HUES64 (cell line): ENCODE data around the gene PAPOLB.

ENCODE experiments used
- H3K27ac ChIP-seq: 2 replicates; pipeline ENCODE4 v1.7.0; 2013; ENCODE audit warnings: low read depth, low read length, inconsistent platforms
- H3K27me3 ChIP-seq: 2 replicates; pipeline ENCODE4 v1.6.1; 2013; ENCODE audit warnings: mild to moderate bottlenecking, low read length; ENCODE audit not compliant: insufficient read depth
- H3K36me3 ChIP-seq: 2 replicates; pipeline ENCODE4 v1.6.1; 2013; ENCODE audit warnings: mild to moderate bottlenecking, low read length; ENCODE audit not compliant: insufficient read depth
- H3K4me1 ChIP-seq: 2 replicates; pipeline ENCODE4 v1.6.1; 2013; ENCODE audit warnings: mild to moderate bottlenecking, low read length, moderate library complexity; ENCODE audit not compliant: insufficient read depth
- H3K4me3 ChIP-seq: 2 replicates; pipeline ENCODE4 v1.5.1; 2013; ENCODE audit warnings: mild to moderate bottlenecking, low read length, moderate library complexity
- H3K9ac ChIP-seq: 2 replicates; pipeline ENCODE4 v1.6.1; 2013; ENCODE audit warnings: mild to moderate bottlenecking, low read depth, low read length
- H3K9me3 ChIP-seq: 2 replicates; pipeline ENCODE4 v1.6.1; 2013; ENCODE audit warnings: low read depth, low read length; ENCODE audit not compliant: insufficient read depth
- WGBS: fragments of 150-250, 120-280 bp; methylation state at CpG from one replicate; pipeline ENCODE4 v1.1.7; 2013; ENCODE audit warnings: missing lambda C conversion rate; 5-methylcytosine and 5-hydroxymethylcytosine counted together

Gene PAPOLB

GRCh38 chr7:4833176-4833575 lies 28.7 kb downstream of the PAPOLB start:
- Histone ChIP-seq H3K4me3 (no peak overlapping the region), H3K4me1 (no peaks in the 10 kb centered on the region), H3K9me3 (no peaks in the 10 kb centered on the region), H3K9ac (no peak overlapping the region), H3K27me3 (no peaks in the 10 kb centered on the region), H3K36me3 (no peaks in the 10 kb centered on the region), H3K27ac (no peak overlapping the region)
- WGBS, result 95% methylated on average over 17 of the region's 17 CpGs

- H3K4me3 ChIP-seq, result no peak overlapping the region
- no peaks in the 10 kb centered on the region for H3K9me3 ChIP-seq
- 97% methylated on average over 16 of the region's 16 CpGs for WGBS
- no peaks in the 10 kb centered on the region for H3K4me1 ChIP-seq
- no peaks in the 10 kb centered on the region for H3K36me3 ChIP-seq
- H3K9ac ChIP-seq, result no peak overlapping the region
- no peaks in the 10 kb centered on the region for H3K27me3 ChIP-seq
- no peak overlapping the region for H3K27ac ChIP-seq
Measured at GRCh38 chr7:4832711-4833110, 29.1 kb downstream of the PAPOLB start.

GRCh38 chr7:4831723-4832495 lies 29.9 kb downstream of the PAPOLB start:
- Histone ChIP-seq H3K27me3 (no peaks in the 10 kb centered on the region), H3K4me3 (no peak overlapping the region), H3K9ac (no peak overlapping the region), H3K4me1 (no peaks in the 10 kb centered on the region), H3K36me3 (no peaks in the 10 kb centered on the region), H3K9me3 (no peaks in the 10 kb centered on the region), H3K27ac (no peak overlapping the region)
- WGBS, result 92% methylated on average over 17 of the region's 17 CpGs

GRCh38 chr7:4830176-4830575 lies 31.7 kb downstream of the PAPOLB start:
- Histone ChIP-seq H3K4me3 (no peak overlapping the region), H3K27ac (no peak overlapping the region), H3K9me3 (no peaks in the 10 kb centered on the region), H3K9ac (no peak overlapping the region), H3K27me3 (no peaks in the 10 kb centered on the region), H3K36me3 (no peaks in the 10 kb centered on the region), H3K4me1 (no peaks in the 10 kb centered on the region)
- 58% methylated on average over 14 of the region's 14 CpGs for WGBS

- H3K9ac ChIP-seq, result no peak overlapping the region
- no peaks in the 10 kb centered on the region for H3K36me3 ChIP-seq
- H3K9me3 ChIP-seq, result no peaks in the 10 kb centered on the region
- H3K4me1 ChIP-seq, result no peaks in the 10 kb centered on the region
- no peaks in the 10 kb centered on the region for H3K27me3 ChIP-seq
- 86% methylated on average over 17 of the region's 17 CpGs for WGBS
- no peak overlapping the region for H3K27ac ChIP-seq
- no peak overlapping the region for H3K4me3 ChIP-seq
Measured at GRCh38 chr7:4828720-4829383, 33.0 kb downstream of the PAPOLB start.

GRCh38 chr7:4825081-4825480 lies 36.7 kb downstream of the PAPOLB start:
- Histone ChIP-seq H3K4me1 (no peaks in the 10 kb centered on the region), H3K9me3 (no peaks in the 10 kb centered on the region), H3K27ac (no peak overlapping the region), H3K27me3 (no peaks in the 10 kb centered on the region), H3K36me3 (no peaks in the 10 kb centered on the region), H3K9ac (no peak overlapping the region), H3K4me3 (no peak overlapping the region)
- 94% methylated on average over 15 of the region's 15 CpGs for WGBS

GRCh38 chr7:4824120-4824775 lies 37.6 kb downstream of the PAPOLB start:
- H3K27me3 ChIP-seq, result no peaks in the 10 kb centered on the region
- H3K9ac ChIP-seq, result no peak overlapping the region
- H3K4me1 ChIP-seq, result no peaks in the 10 kb centered on the region
- 92% methylated on average over 20 of the region's 20 CpGs for WGBS
- H3K9me3 ChIP-seq, result no peaks in the 10 kb centered on the region
- no peak overlapping the region for H3K4me3 ChIP-seq
- no peak overlapping the region for H3K27ac ChIP-seq
- no peaks in the 10 kb centered on the region for H3K36me3 ChIP-seq

GRCh38 chr7:4823441-4824119 lies 38.2 kb downstream of the PAPOLB start:
- Histone ChIP-seq H3K9me3 (no peaks in the 10 kb centered on the region), H3K27ac (no peak overlapping the region), H3K4me1 (no peaks in the 10 kb centered on the region), H3K4me3 (no peak overlapping the region), H3K27me3 (no peaks in the 10 kb centered on the region), H3K36me3 (no peaks in the 10 kb centered on the region), H3K9ac (no peak overlapping the region)
- 92% methylated on average over 14 of the region's 14 CpGs for WGBS

GRCh38 chr7:4822677-4823076 lies 39.2 kb downstream of the PAPOLB start:
- no peak overlapping the region for H3K9ac ChIP-seq
- H3K9me3 ChIP-seq, result no peaks in the 10 kb centered on the region
- H3K4me1 ChIP-seq, result no peaks in the 10 kb centered on the region
- H3K36me3 ChIP-seq, result no peaks in the 10 kb centered on the region
- H3K27ac ChIP-seq, result no peak overlapping the region
- 88% methylated on average over 9 of the region's 9 CpGs for WGBS
- H3K27me3 ChIP-seq, result no peaks in the 10 kb centered on the region
- H3K4me3 ChIP-seq, result no peak overlapping the region

- H3K36me3 ChIP-seq, result no peaks in the 10 kb centered on the region
- H3K27ac ChIP-seq, result no peak overlapping the region
- no peak overlapping the region for H3K4me3 ChIP-seq
- H3K9ac ChIP-seq, result no peak overlapping the region
- no peaks in the 10 kb centered on the region for H3K9me3 ChIP-seq
- H3K27me3 ChIP-seq, result no peaks in the 10 kb centered on the region
- 91% methylated on average over 20 of the region's 20 CpGs for WGBS
- H3K4me1 ChIP-seq, result no peaks in the 10 kb centered on the region
Measured at GRCh38 chr7:4820967-4821471, 40.8 kb downstream of the PAPOLB start.
